Left renal pelvis (tissue), 4 donors: ENCODE results near the gene MARCHF5. TPM values are rescaled to one million over a fixed set of nuclear protein-coding genes. Genes with fewer than 3 reads are reported as not detected.

Experiments
- DNase-seq, 4 donors: peaks; one replicate each; pipeline ENCODE4 v3.0.0-alpha.2; 2013; ENCODE audit warnings: low read depth in 4 of 4, low spot score in 3 of 4
- polyA plus RNA-seq, 4 donors: library from polyadenylated mRNA; unstranded; fragments of 120-200 nt; gene quantifications; one replicate each; pipeline ENCODE4 v1.2.1, GENCODE V29; 2013; ENCODE audit not compliant: insufficient read length in 4 of 4

The MARCHF5 gene
- 10 to 100 TPM; 61.3 to 82.3 (median 78.7) TPM for polyA plus RNA-seq

- peak; percentile 84 to 92 (median 86) for DNase-seq
These were observed at the start of gene MARCHF5, which contains the start of gene CPEB3 for GRCh38 chr10:92290837-92291615. MARCHF5 (plus strand) TSS chr10:92291167; CDS start chr10:92291495, 328 bp downstream. CPEB3 (minus strand) TSS chr10:92291078; CDS start chr10:92240350, 50,728 bp downstream.

GRCh38 chr10:92241501-92241900, 49.5 kb upstream of the MARCHF5 start:
- no peak for DNase-seq

- no peak for DNase-seq
These were observed 48.6 kb upstream of the MARCHF5 start for GRCh38 chr10:92242380-92242779.

- DNase-seq = peak in 3 of 4 donors; percentile 31 to 52 (median 49)
These were observed 47.9 kb upstream of the MARCHF5 start for GRCh38 chr10:92242910-92243671.

- no peak for DNase-seq
These were observed 46.2 kb upstream of the MARCHF5 start for GRCh38 chr10:92244796-92245195.

- no peak for DNase-seq
These were observed 42.4 kb upstream of the MARCHF5 start for GRCh38 chr10:92248566-92248965.

- no peak for DNase-seq
These were observed 27.6 kb upstream of the MARCHF5 start for GRCh38 chr10:92263396-92263795.

- no peak for DNase-seq
These were observed 26.7 kb upstream of the MARCHF5 start for GRCh38 chr10:92264249-92264648.

- no peak for DNase-seq
These were observed 25.2 kb upstream of the MARCHF5 start for GRCh38 chr10:92265687-92266258.

GRCh38 chr10:92267343-92267742, 23.6 kb upstream of the MARCHF5 start:
- no peak for DNase-seq

- no peak for DNase-seq
These were observed 22.2 kb upstream of the MARCHF5 start for GRCh38 chr10:92268748-92269147.

- no peak for DNase-seq
These were observed 16.9 kb upstream of the MARCHF5 start for GRCh38 chr10:92274071-92274470.

- no peak for DNase-seq
These were observed 11.8 kb upstream of the MARCHF5 start for GRCh38 chr10:92278996-92279696.

- DNase-seq = no peak
These were observed 6.8 kb upstream of the MARCHF5 start for GRCh38 chr10:92284112-92284704.

- peak in 3 of 4 donors; percentile 18 to 36 (median 24) for DNase-seq
These were observed 711 bp upstream of the MARCHF5 start for GRCh38 chr10:92290076-92290836.

- DNase-seq = peak in 2 of 4 donors; percentile 21 to 22
These were observed 574 bp downstream of the MARCHF5 start for GRCh38 chr10:92291616-92291865.

GRCh38 chr10:92291921-92292845, 1.2 kb downstream of the MARCHF5 start:
- DNase-seq = peak in 3 of 4 donors; percentile 20 to 35 (median 23)

GRCh38 chr10:92298487-92298886, 7.5 kb downstream of the MARCHF5 start:
- DNase-seq = no peak

GRCh38 chr10:92303096-92303495, 12.1 kb downstream of the MARCHF5 start:
- no peak for DNase-seq
